ENCODE data around the gene SPTLC3. TPM values are rescaled to one million over a fixed set of nuclear protein-coding genes. Genes with fewer than 3 reads are reported as not detected.

SPTLC3 gene
- total and polyA plus RNA-seq, 12 donors = 1.4 to 15.7 (median 8.7) TPM

DNA sequence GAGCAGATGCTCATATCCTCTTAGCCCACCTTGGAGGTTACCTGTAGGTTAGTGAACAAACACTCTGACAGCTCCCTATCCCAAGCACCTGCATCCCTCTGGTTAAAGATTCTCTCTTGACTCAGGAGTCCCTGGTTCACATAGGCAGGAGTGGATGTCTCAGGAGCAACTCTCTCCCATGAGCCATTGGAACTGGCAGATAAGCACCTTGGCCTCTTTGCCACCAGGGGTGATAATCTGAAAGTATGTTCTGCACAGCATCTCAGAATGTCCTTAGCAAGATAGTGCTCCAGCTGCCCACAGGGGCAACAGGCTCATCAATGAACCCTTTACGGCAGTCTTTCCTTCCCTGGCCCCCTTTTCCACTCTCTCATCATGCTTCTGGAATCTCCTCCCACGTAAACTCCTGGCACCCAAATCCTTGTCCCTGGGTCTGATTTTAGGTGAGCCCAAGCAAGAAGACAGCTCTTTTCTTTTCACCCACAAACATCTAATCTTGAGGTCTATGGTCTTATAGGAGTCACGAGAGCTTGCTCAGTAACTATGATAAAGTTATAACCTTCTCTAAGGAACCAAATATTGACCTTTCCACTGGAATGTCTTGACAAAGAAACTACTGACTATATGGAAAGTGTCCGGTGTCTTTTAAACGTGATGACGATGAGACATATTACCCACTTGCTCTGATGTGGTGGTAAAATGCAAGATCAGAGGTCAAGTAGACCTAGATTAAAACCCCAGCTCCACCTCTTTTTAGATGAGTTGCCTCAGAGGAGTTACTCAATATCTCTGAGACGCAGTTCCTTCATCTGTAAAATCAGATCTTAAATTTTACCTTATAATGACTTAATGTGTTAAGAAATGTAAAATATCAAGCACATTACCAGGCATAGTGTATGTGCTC lies 172.5 kb downstream of the SPTLC3 start:
- WGBS, 4 donors = 74 to 81% (median 77%) methylated on average over 7 of the region's 7 CpGs
- H3K4me3 ChIP-seq = no peak overlapping the region
- no peak overlapping the region for H3K27ac ChIP-seq
- no peak for DNase-seq
- no peaks in the 10 kb centered on the region for H3K4me1 ChIP-seq (replicated peaks in 1 of 2)
- TF ChIP-seq, protein P1, sequence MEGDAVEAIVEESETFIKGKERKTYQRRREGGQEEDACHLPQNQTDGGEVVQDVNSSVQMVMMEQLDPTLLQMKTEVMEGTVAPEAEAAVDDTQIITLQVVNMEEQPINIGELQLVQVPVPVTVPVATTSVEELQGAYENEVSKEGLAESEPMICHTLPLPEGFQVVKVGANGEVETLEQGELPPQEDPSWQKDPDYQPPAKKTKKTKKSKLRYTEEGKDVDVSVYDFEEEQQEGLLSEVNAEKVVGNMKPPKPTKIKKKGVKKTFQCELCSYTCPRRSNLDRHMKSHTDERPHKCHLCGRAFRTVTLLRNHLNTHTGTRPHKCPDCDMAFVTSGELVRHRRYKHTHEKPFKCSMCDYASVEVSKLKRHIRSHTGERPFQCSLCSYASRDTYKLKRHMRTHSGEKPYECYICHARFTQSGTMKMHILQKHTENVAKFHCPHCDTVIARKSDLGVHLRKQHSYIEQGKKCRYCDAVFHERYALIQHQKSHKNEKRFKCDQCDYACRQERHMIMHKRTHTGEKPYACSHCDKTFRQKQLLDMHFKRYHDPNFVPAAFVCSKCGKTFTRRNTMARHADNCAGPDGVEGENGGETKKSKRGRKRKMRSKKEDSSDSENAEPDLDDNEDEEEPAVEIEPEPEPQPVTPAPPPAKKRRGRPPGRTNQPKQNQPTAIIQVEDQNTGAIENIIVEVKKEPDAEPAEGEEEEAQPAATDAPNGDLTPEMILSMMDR (IDR thresholded peaks at IDR 0.05) = no peak
- TF ChIP-seq POLR2A (IDR thresholded peaks at IDR 0.05) = no peak
- intact Hi-C loops (cut with DNase I) = no loop called here
- no peaks in the 10 kb centered on the region for H3K36me3 ChIP-seq (replicated peaks in 1 of 2)
- no peaks in the 10 kb centered on the region for H3K27me3 ChIP-seq
- no peaks in the 10 kb centered on the region for H3K9me3 ChIP-seq (replicated peaks in 1 of 3)

DNA sequence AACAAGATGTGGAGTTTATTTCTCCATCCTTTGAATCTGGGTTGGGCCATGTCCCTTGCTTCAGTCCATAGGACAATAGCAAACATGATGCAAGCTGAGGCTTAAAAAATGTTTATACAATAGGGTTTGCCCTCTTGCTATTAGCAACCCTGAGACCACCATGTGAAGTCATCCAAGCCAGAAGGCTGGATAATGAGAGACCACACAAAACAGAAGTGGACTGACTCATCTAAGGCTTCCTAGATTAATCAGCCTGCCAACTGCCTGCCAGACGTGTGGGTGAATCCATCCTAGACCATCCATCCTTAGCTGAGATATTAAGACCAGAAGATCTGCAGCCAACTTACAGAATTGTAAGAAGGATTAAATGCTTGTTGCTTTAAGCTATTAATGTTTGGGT lies 174.2 kb downstream of the SPTLC3 start:
- no peaks in the 10 kb centered on the region for H3K4me1 ChIP-seq (replicated peaks in 1 of 2)
- no peaks in the 10 kb centered on the region for H3K36me3 ChIP-seq (replicated peaks in 1 of 2)
- no peaks in the 10 kb centered on the region for H3K27me3 ChIP-seq
- TF ChIP-seq, protein P1 (IDR thresholded peaks at IDR 0.05) = no peak
- no peak for TF ChIP-seq POLR2A (IDR thresholded peaks at IDR 0.05)
- intact Hi-C loops (cut with DNase I) = no loop called here
- 20 to 56% (median 41%) methylated on average over 1 of the region's 1 CpG for WGBS, 4 donors
- H3K4me3 ChIP-seq = no peak overlapping the region
- peaks cover 0 to 4% (median 0%) of the 10 kb centered on the region in 3 donors for H3K9me3 ChIP-seq (replicated peaks in 1 of 3)
- DNase-seq = no peak
- no peak overlapping the region for H3K27ac ChIP-seq

DNA sequence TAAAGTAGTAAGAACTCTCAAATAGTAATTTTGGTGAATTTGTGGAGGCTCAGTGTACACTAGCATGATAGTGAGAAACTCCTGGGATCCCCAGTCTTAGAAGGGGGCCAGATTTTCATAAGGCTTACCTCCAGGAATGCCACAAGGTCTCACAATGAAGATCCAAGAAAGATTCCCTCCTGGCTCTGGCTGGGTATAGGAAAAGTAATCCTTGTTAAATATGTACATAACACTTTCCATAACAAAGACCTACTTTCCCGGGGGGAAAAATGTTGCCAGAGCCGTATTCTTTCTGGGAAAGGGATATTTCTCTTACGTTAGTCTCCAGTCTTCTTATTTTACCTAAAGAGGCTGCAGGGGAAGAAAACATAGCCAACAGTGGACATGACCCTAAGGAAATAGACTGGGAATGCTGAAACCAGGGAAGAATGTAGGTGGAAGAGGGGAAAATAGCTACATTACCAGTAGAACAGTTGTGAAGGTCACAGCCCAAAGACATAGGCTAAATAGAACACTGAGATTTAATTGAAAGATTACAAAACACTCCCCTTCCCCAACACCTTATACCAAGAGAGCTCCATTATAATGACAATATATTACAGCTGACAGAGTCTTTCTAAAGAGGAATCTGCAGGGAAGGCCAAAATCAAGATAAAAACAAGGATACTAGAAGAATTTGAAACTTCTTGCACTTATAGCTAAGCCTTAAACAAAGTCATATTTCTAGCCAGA lies 177.4 kb downstream of the SPTLC3 start:
- Histone ChIP-seq H3K9me3 (replicated peaks in 1 of 3) (peaks cover 0 to 4% (median 0%) of the 10 kb centered on the region in 3 donors), H3K27me3 (no peaks in the 10 kb centered on the region), H3K27ac (no peak overlapping the region), H3K4me3 (no peak overlapping the region), H3K36me3 (replicated peaks in 1 of 2) (no peaks in the 10 kb centered on the region), H3K4me1 (replicated peaks in 1 of 2) (no peaks in the 10 kb centered on the region)
- 62 to 87% (median 77%) methylated on average over 3 of the region's 3 CpGs for WGBS, 4 donors
- DNase-seq = no peak
- intact Hi-C loops (cut with DNase I) = no loop called here
- no peak for TF ChIP-seq POLR2A (IDR thresholded peaks at IDR 0.05)
- TF ChIP-seq, protein P1 (IDR thresholded peaks at IDR 0.05) = no peak

DNA sequence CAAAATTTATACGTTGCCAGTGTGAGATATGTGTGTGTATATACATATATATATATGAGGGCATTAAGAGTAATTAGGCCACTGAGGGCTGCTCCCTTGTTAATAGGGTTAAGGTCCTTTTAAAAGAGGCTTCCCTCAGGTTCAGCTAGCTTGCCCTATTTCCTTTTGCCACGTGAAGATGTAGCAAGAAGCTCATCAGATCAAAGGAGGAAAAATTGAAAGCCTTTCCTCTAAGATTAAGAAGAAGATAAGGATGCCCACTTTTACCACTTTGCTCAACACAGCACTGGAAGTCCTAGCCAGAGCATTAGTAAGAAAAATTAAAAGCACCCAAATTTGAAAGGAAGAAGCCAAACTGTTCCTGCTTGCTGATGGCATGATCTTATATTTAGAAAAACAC lies 179.1 kb downstream of the SPTLC3 start:
- intact Hi-C loops (cut with DNase I) = no loop called here
- Histone ChIP-seq H3K4me1 (replicated peaks in 1 of 2) (no peaks in the 10 kb centered on the region), H3K27ac (no peak overlapping the region), H3K9me3 (replicated peaks in 1 of 3) (peaks cover 0 to 4% (median 0%) of the 10 kb centered on the region in 3 donors), H3K4me3 (no peak overlapping the region), H3K36me3 (replicated peaks in 1 of 2) (no peaks in the 10 kb centered on the region), H3K27me3 (no peaks in the 10 kb centered on the region)
- DNase-seq = no peak
- 49 to 64% (median 57%) methylated on average over 2 of the region's 2 CpGs for WGBS, 4 donors
- TF ChIP-seq, protein P1 (IDR thresholded peaks at IDR 0.05) = no peak
- TF ChIP-seq POLR2A (IDR thresholded peaks at IDR 0.05) = no peak

All from adrenal gland (tissue), 12 donors.